ENCODE measurements around the gene SCARF1.
"Not testable (repeated sequence)": the region's sequence is repeated elsewhere in the genome, so short reads cannot be mapped to it uniquely, and the experiment has no call there.

Gene SCARF1

GRCh38 chr17:1645207-1646171 lies at the start of gene SCARF1:
TSS of gene SCARF1 (minus strand) at chr17:1645732. CDS start at chr17:1645697, 35 bp downstream.
- DNase-seq (ENCODE audit: low read depth), result no peak

GRCh38 chr17:1693339-1693738 lies 47.8 kb upstream of the SCARF1 start:
- no peak for DNase-seq (ENCODE audit: low read depth)

GRCh38 chr17:1690544-1691221 lies 45.2 kb upstream of the SCARF1 start:
- DNase-seq (ENCODE audit: low read depth), result no peak

GRCh38 chr17:1688405-1688804 lies 42.9 kb upstream of the SCARF1 start:
- not testable (repeated sequence) for DNase-seq (ENCODE audit: low read depth)

GRCh38 chr17:1686086-1686485 lies 40.6 kb upstream of the SCARF1 start:
- no peak for DNase-seq (ENCODE audit: low read depth)

- peak; percentile 97 for DNase-seq (ENCODE audit: low read depth)
Measured at GRCh38 chr17:1684378-1685189, 39.1 kb upstream of the SCARF1 start, which contains the start of gene PRPF8. TSS of gene PRPF8 (minus strand) at chr17:1684867. CDS start at chr17:1684571, 296 bp downstream.

- no peak for DNase-seq (ENCODE audit: low read depth)
Measured at GRCh38 chr17:1683459-1683858, 37.9 kb upstream of the SCARF1 start.

- no peak for DNase-seq (ENCODE audit: low read depth)
Measured at GRCh38 chr17:1676401-1676800, 30.9 kb upstream of the SCARF1 start.

GRCh38 chr17:1673041-1673785 lies 27.7 kb upstream of the SCARF1 start:
- DNase-seq (ENCODE audit: low read depth), result no peak

GRCh38 chr17:1663934-1664333 lies 18.4 kb upstream of the SCARF1 start:
- not testable (repeated sequence) for DNase-seq (ENCODE audit: low read depth)

- DNase-seq (ENCODE audit: low read depth), result no peak
Measured at GRCh38 chr17:1661045-1661444, 15.5 kb upstream of the SCARF1 start.

GRCh38 chr17:1658100-1658499 lies 12.6 kb upstream of the SCARF1 start:
- no peak for DNase-seq (ENCODE audit: low read depth)

- DNase-seq (ENCODE audit: low read depth), result no peak
Measured at GRCh38 chr17:1653735-1654134, 8.2 kb upstream of the SCARF1 start.

- not testable (repeated sequence) for DNase-seq (ENCODE audit: low read depth)
Measured at GRCh38 chr17:1652794-1653193, 7.3 kb upstream of the SCARF1 start.

- DNase-seq (ENCODE audit: low read depth), result no peak
Measured at GRCh38 chr17:1651559-1651844, 6.0 kb upstream of the SCARF1 start.

GRCh38 chr17:1650731-1651558 lies 5.4 kb upstream of the SCARF1 start:
- no peak for DNase-seq (ENCODE audit: low read depth)

- no peak for DNase-seq (ENCODE audit: low read depth)
Measured at GRCh38 chr17:1649844-1650501, 4.4 kb upstream of the SCARF1 start, which contains the start of gene RILP. TSS of gene RILP (minus strand) at chr17:1649866. CDS start at chr17:1649804, 62 bp downstream.

- peak; percentile 89 for DNase-seq (ENCODE audit: low read depth)
Measured at GRCh38 chr17:1648963-1649843, 3.7 kb upstream of the SCARF1 start.

Measured in activated T-cell treated with anti-CD3 and anti-CD28 coated beads for 24 hours (primary cell).